SK-N-SH (cell line): Measurements from ENCODE around the gene SRGAP3.

ENCODE experiments used
- CTCF ChIP-seq: fragments of 200-600 bp; sonication (generic); IDR thresholded peaks from 2 replicates; pipeline ENCODE4 v1.6.1; 2017; ENCODE audit warnings: antibody characterized with exemption, mild to moderate bottlenecking, moderate library complexity
- USF2 ChIP-seq: fragments of 150-350 bp; IDR thresholded peaks from 2 replicates; pipeline ENCODE4 v1.6.1; 2017; ENCODE audit warnings: antibody characterized with exemption, low read length, low read depth, borderline replicate concordance
- TF ChIP-seq, protein P1 (sequence below): IDR thresholded peaks from 2 replicates; pipeline ENCODE4 v1.4.0; 2012; ENCODE audit warnings: low read depth

- TF ChIP-seq CTCF (no peak), USF2 (no peak)
- TF ChIP-seq, protein P1, sequence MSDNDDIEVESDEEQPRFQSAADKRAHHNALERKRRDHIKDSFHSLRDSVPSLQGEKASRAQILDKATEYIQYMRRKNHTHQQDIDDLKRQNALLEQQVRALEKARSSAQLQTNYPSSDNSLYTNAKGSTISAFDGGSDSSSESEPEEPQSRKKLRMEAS: no peak
These were observed 204.1 kb downstream of the SRGAP3 start for GRCh38 chr3:9045371-9045770.
